ENCODE data around the gene MXI1.

Gene MXI1

DNA sequence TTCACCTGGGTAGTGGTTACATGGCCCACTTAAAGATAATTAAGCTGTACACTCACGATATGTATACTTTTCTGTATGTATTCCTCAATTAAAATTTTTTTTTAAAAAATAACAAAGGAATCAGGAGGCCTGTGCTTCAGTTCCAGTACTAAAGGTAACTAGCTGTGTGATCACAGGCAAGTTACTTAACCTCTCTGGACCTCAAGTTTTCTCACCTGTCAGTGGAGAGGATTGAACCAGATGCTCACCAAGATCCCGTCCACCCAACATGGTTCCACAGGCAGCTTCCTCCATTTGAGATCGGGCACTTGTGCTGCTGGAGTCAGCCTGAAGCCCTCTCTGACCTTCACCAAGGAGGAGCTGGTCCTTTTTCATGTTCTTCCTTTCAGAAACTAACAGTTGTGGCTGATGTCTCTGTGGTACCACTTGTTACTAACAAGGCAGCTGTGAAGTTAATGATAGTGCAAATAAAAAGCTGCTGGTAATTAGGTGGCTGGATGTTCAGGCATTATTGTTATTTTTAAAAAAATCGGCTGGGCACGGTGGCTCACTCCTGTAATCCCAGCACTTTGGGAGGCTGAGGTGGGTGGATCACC is 126.8 kb downstream of the MXI1 start:
- DNase-seq (ENCODE audit: extremely low read depth, low read depth): no peak
- TF ChIP-seq, protein P1, sequence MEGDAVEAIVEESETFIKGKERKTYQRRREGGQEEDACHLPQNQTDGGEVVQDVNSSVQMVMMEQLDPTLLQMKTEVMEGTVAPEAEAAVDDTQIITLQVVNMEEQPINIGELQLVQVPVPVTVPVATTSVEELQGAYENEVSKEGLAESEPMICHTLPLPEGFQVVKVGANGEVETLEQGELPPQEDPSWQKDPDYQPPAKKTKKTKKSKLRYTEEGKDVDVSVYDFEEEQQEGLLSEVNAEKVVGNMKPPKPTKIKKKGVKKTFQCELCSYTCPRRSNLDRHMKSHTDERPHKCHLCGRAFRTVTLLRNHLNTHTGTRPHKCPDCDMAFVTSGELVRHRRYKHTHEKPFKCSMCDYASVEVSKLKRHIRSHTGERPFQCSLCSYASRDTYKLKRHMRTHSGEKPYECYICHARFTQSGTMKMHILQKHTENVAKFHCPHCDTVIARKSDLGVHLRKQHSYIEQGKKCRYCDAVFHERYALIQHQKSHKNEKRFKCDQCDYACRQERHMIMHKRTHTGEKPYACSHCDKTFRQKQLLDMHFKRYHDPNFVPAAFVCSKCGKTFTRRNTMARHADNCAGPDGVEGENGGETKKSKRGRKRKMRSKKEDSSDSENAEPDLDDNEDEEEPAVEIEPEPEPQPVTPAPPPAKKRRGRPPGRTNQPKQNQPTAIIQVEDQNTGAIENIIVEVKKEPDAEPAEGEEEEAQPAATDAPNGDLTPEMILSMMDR (IDR thresholded peaks at IDR 0.05; ENCODE audit: low read depth, low read length): no peak

- TF ChIP-seq, protein P1 (IDR thresholded peaks at IDR 0.05; ENCODE audit: low read depth, low read length): no peak
- no peak for DNase-seq (ENCODE audit: extremely low read depth, low read depth)
These were observed 128.1 kb downstream of the MXI1 start for GRCh38 chr10:110335314-110336064.

DNA sequence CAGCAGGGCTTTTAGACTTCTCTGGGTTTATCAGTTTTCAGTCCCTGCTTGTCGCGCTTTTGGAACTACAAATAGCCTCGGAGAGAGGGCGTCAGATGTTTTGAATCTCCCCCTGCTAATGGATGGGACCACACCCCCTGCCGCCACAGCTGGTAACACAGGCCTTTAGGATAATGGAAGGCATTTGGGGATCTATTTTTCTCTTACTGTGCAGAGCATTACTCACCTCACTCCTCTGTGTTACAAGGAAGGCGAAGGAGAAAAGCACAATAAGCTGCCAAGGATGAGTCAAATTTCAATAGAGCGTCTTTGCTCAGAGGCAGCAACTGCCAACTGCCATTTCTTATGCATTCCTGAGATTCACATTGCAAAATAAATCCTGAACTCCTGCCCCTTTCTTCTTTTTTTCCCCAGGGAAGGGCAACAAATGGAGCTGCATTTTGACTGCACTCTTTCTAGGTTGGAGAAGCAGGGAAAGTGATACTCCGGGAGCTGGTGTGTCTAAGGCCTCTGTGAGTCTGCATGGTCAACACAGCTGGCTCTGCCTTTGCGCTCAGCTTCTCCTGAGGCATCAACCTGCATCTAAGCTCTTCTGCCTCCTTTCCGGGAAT is 128.8 kb downstream of the MXI1 start:
- peak; percentile 88 for DNase-seq (ENCODE audit: extremely low read depth, low read depth)
- TF ChIP-seq, protein P1 (IDR thresholded peaks at IDR 0.05; ENCODE audit: low read depth, low read length): peak; percentile 11

Data from AG09319 (cell line).